ENCODE data around the gene SIVA1. TPM values are rescaled to one million over a fixed set of nuclear protein-coding genes. Genes with fewer than 3 reads are reported as not detected.

The SIVA1 gene
- total RNA-seq, 1 donor from 2014 or later: 214 TPM

DNA sequence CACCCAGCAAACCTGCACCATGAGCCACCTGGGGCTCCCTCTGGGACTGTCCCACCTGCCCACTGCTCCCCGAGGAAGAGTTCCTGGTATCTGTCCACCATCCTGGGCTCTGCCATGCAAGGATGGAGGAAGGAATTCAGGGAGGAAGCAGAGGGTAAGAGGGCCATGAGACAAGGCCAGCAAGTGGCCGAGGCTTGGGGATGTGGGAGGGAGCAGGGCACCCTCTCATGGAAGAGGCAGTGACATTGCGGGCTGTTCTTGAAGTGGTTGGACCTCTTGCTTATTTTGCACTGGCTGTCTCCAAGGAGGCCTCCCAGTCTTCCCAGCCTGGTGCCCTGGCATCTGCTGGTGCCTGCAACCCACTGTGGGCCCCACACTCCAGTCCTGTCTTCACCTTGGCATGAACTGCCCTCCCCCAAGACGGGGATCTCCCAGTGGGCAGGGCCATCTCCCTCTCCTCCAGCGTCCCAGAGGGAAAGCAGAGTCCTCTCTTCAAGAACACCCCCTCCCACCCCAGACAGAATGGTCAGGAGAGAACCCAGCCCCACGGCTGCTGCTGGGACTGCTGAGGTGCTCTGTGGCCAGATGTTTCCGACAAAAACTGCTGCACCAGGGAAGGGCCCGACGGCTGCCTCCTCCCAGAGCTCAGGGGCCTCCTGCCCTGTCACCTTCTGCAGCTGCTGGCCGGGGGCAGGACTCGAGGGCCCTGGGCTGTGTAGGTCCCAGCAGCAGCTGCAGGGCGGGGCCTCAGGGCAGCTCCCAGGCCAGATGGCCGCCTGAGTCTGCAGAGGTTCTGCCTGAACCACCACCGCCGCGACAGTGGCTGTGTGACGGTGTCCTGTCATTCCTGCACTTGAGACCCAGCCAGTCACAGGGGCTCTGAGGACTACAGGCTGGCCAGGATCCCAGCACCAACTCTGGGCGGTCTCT lies 44.4 kb downstream of the SIVA1 start:
- DNase-seq: no peak

DNA sequence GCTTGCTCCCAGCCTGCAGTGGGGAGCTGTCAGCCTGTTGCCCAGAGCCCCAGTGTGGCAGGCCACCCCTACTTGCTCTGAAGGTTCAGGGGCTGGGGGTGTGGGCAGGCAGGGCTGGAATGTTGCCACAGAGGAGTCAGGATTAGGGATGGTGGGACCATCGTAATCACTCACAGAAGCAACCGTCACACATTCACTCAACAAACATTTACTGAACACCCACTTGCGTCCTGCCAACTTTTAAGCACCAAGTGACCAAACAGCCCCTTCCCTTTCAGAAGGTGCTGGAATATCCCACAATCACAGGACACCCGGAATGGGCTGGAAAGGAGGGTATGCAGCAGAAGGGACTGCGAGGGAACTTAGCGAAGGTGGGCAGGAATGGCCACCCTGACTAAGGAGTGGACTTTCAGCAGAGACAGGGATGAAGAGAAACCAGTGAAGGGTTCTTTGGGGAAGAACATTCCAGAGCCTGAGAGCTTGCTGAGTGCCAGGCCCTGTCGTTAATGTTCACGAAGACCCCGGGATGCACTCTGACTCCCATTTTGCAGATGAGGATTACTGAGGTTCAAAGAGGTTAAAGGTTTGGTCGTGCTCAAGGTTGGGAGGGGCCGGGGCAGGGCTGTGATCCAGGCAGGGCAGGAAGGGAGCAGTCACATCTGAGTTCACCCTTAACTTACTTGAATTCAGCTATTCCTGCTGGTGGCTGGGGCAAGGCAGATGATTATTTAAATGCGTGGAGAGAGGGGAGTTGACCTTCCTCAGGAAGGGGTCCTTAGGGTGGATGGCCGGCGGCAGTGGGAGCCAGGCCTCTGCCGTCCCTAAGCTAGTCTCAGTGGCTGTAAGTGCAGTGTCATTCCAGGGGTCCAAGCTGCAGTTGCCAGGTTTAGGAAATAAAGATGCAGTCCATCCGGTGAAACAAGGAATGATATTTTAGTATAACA lies 45.6 kb downstream of the SIVA1 start:
- no peak for DNase-seq

DNA sequence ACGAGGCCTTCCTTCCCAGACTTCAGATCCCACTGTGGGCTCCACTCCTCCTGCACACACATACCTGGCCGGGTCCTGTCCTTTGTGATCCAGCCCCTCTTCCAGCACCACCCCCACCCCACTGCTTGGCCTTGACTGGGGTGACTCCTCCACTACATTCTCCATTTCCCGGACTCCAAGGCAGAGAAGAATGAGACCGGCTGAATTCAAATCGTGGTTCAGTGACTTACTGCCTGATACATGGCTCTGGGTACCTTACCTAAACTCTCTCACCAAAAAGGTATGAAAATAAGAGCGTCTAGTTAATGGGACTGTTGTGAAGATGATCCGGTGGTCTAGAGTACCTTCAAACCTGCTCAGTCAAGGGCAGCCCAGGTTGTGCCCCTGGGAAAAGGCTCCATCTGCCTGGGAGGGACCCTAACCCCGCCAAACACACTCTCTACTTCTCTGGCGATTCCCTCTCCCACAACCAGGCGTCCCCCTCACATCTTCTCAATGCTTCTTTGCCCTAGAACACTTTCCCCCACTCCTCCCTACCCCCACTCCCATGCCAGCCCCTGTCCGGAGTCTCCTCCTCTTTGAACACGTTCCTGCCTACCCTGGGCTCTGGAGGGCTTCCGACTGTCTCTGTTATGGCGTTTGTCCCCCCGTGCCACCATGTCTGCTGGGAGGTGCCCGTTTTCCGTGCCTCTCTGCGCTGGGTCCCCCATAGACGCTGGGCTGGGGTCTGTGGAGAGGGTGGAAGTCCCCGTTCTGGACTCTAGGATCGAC lies 46.5 kb downstream of the SIVA1 start:
- no peak for DNase-seq

- DNase-seq: peak; percentile 82
These were observed 47.2 kb downstream of the SIVA1 start for GRCh38 chr14:104800015-104800770.

- DNase-seq: peak; percentile 63
These were observed 48.0 kb downstream of the SIVA1 start, which contains the start of gene ZBTB42 for GRCh38 chr14:104800771-104801519. TSS of gene ZBTB42 (plus strand) at chr14:104801101. CDS start at chr14:104801198, 97 bp downstream.

DNA sequence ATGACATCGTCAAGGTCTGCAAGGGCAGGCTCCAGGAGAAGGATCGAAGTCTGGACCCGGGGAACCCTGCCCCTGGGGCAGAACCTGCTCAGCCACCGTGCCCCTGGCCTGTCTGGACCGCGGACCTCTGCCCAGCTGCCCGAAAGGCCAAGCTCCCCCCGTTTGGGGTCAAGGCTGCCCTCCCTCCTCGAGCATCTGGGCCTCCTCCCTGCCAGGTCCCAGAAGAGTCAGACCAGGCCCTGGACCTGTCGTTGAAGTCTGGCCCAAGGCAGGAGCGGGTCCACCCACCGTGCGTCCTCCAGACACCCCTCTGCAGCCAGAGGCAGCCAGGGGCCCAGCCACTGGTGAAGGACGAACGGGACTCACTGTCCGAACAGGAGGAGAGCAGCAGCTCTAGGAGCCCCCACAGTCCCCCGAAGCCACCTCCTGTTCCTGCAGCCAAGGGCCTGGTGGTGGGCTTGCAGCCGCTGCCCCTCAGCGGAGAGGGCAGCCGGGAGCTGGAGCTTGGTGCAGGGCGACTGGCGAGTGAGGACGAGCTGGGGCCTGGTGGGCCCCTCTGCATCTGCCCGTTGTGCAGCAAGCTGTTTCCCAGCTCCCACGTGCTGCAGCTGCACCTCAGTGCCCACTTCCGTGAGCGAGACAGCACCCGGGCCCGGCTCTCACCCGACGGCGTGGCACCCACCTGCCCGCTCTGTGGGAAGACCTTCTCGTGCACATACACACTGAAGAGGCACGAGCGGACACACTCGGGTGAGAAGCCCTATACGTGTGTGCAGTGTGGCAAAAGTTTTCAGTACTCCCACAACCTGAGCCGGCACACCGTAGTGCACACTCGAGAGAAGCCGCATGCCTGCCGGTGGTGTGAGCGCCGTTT lies 48.8 kb downstream of the SIVA1 start:
- DNase-seq: no peak

GRCh38 chr14:104802394-104803184 lies 49.6 kb downstream of the SIVA1 start:
- no peak for DNase-seq

DNA sequence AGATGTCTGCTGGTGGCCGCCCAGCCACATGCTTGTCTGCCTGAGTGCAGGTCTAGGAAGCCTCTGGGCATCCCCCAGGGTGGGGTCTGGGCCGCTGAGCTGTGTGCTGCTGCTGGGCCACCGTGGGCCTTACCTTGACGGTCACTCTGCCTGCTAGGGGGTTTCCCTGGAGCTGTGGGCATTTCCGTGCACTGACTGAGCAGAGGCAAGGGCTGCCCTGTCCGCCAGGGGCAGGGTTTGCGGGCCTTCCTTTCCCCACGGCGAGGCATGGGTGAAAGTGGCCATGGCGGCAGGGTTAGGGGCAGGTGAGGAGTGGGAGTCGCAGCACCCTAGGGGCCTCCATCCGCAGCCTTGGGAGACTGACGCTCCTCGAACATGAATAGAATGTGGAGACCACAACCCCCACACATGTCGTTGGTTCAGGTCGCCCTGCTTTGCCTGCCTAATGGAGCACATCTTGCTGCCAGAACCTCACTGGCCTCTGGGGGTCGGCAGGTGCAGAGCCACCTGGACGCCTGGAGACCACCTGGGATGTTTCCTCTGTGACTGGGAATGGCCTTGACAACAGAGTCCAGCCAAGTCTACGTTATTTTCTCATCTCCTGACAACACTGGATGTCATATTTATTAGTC lies 50.4 kb downstream of the SIVA1 start:
- no peak for DNase-seq

GRCh38 chr14:104803912-104804410 lies 51.0 kb downstream of the SIVA1 start:
- no peak for DNase-seq

DNA sequence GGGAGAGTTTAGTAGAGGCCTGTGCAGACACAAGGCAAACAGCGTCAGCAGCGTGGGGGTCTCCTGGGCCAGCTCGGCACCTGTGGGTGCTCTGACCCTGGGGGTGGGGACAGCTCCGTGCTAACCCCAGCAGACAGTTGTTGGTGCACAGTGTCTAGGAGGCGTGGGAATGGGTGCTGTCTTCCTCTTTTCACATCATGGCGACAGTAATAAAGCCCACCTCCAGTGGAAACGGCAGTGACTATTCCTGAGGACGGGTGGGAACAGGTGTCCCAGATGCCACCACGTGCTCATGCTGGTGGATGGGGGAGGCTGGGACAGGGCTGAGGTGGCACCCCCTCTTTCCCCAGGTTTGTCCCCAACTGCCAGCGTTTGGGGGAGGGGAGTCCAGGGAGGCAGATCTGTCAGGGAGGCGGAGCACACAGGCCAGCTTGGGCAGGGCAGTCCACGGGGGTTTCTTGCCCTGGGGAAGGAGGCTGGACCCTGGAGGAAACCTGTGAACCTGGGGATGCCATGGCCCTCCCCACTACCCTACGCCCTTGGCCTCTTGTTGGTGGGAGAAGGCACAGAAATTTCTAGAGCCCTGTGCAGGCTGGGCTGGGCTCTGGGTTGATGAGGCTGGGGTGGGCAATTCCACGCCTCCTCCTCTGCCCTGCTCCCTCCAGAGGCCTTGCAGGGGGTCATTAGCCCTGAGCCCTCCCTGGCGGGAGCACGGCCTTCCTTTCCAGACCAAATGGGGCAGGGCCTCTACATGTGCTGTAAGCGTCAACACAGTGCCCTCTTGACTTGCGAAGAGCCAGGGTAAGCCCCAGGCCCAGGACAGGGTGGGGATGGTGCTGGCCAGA lies 51.8 kb downstream of the SIVA1 start:
- DNase-seq: no peak

- no peak for DNase-seq
These were observed 52.4 kb downstream of the SIVA1 start for GRCh38 chr14:104805326-104805678.

- no peak for DNase-seq
These were observed 53.1 kb downstream of the SIVA1 start for GRCh38 chr14:104805941-104806624.

DNA sequence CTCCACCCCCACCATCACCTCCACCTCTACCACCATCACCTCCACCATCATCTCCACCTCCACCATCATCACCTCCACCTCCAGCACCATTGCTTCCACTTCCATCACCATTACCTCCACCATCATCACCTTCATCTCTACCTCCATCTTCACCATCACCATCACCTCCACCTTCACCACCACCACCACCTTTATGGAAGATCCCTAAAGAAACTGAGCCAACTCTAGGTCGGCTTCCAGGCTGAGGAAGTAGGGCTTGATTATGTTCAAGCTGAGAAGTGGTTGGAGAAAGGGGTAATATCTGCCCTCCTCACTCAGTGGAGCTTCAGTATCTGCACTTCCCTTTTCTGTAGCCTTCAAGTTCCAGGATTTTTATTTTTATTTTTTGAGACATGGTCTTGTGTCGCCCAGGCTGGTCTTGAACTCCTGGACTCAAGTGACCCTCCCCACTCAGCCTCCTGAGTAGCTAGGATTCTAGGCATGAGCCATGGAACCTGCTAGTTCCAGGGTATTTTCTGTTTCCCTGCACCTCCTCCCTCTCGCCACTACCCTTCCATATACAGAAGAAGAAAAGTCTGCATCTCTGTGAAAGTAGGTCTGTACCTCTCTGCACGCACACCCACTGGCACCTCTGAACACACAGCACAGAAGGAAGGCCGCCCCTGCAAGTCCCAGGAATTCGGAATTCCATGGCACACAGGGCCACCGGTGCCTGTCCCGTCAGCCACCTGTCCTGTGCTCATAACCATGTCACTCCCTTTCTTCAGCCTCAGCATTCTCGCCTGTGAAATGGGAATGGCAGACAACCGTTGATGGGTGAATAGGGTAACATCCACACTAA lies 53.9 kb downstream of the SIVA1 start:
- no peak for DNase-seq

GRCh38 chr14:104808456-104808855 lies 55.5 kb downstream of the SIVA1 start:
- no peak for DNase-seq
